Limb (tissue), 2 donors: ENCODE results near the gene LILRB1.
"Not testable (repeated sequence)": the region's sequence is repeated elsewhere in the genome, so short reads cannot be mapped to it uniquely, and the experiment has no call there.

Experiments used
- DNase-seq, 2 donors: peaks; one replicate each; pipeline ENCODE4 v3.0.0-alpha.2; 2016; ENCODE audit errors: extremely low spot score in 2 of 2

Gene LILRB1

GRCh38 chr19:54630262-54630661 lies at the start of gene LILRB1:
Gene LILRB1, plus strand, starts transcription at chr19:54630484. Its CDS starts 590 bp downstream, at chr19:54631074.
- not testable (repeated sequence) for DNase-seq

GRCh38 chr19:54586397-54586796 lies 43.9 kb upstream of the LILRB1 start:
- no peak for DNase-seq

GRCh38 chr19:54587026-54587425 lies 43.3 kb upstream of the LILRB1 start:
- no peak for DNase-seq

GRCh38 chr19:54593445-54593844 lies 36.8 kb upstream of the LILRB1 start, which contains the start of gene LILRA1:
Gene LILRA1, plus strand, starts transcription at chr19:54593632. Its CDS starts 613 bp downstream, at chr19:54594245.
- not testable (repeated sequence) for DNase-seq

GRCh38 chr19:54593931-54594626 lies 36.2 kb upstream of the LILRB1 start:
- not testable (repeated sequence) for DNase-seq

- DNase-seq, result no peak
These were observed 35.5 kb upstream of the LILRB1 start for GRCh38 chr19:54594737-54595136.

- not testable (repeated sequence) for DNase-seq
These were observed 34.4 kb upstream of the LILRB1 start for GRCh38 chr19:54595680-54596436.

GRCh38 chr19:54600212-54600611 lies 30.1 kb upstream of the LILRB1 start:
- no peak for DNase-seq

- DNase-seq, result no peak
These were observed 24.1 kb upstream of the LILRB1 start for GRCh38 chr19:54606230-54606629.

GRCh38 chr19:54606891-54607784 lies 23.1 kb upstream of the LILRB1 start:
- DNase-seq, result no peak

GRCh38 chr19:54607785-54608150 lies 22.5 kb upstream of the LILRB1 start:
- no peak for DNase-seq

GRCh38 chr19:54608205-54608604 lies 22.1 kb upstream of the LILRB1 start:
- no peak for DNase-seq

- DNase-seq, result no peak
These were observed 21.5 kb upstream of the LILRB1 start for GRCh38 chr19:54608792-54609191.

- no peak for DNase-seq
These were observed 20.9 kb upstream of the LILRB1 start for GRCh38 chr19:54609356-54609791.

- DNase-seq, result no peak
These were observed 17.9 kb upstream of the LILRB1 start for GRCh38 chr19:54612428-54612827.

- no peak for DNase-seq
These were observed 15.6 kb upstream of the LILRB1 start for GRCh38 chr19:54614726-54615125.

GRCh38 chr19:54616057-54616456 lies 14.2 kb upstream of the LILRB1 start:
- no peak for DNase-seq

GRCh38 chr19:54616821-54617560 lies 13.3 kb upstream of the LILRB1 start:
- DNase-seq, result no peak

GRCh38 chr19:54620464-54620863 lies 9.8 kb upstream of the LILRB1 start:
- no peak for DNase-seq

- no peak for DNase-seq
These were observed 7.9 kb upstream of the LILRB1 start for GRCh38 chr19:54622431-54622830.

- DNase-seq, result not testable (repeated sequence)
These were observed 6.0 kb upstream of the LILRB1 start for GRCh38 chr19:54624234-54624633.
